ENCODE measurements around the gene LENG1.

LENG1 gene

DNA sequence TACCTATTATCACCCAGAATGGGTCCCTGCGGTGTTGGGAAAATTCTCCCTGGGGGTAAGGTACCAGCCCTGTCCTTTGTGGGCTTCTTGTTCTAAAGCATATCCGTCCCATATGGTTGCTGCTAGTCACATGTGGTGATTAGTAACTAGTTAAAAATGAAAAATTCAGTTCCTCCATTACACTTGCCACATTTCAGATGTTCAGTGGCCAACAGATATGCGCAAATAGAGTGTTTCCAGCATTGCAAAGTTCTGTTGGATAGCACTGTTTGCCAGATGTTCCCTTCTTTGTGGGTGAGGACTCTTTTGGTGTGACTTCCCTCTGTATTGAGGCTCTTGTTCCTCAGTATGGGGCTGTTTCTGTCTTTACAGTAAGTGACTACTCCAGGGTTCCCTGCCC, 18.2 kb downstream of the LENG1 start:
- H3K27me3 Mint-ChIP-seq = no peaks in the 10 kb centered on the region
- H3K4me3 Mint-ChIP-seq = no peak overlapping the region
- peaks cover 5% of the 10 kb centered on the region for H3K36me3 Mint-ChIP-seq
- H3K27ac Mint-ChIP-seq = no peak overlapping the region
- H3K9me3 Mint-ChIP-seq = no peaks in the 10 kb centered on the region
- peaks cover 47% of the 10 kb centered on the region for H3K4me1 Mint-ChIP-seq

GRCh38 chr19:54138489-54139256, 20.8 kb downstream of the LENG1 start:
- Mint-ChIP-seq H3K36me3 (no peaks in the 10 kb centered on the region), H3K4me3 (peak overlapping the region; percentile 90), H3K4me1 (peaks cover 48% of the 10 kb centered on the region), H3K9me3 (no peaks in the 10 kb centered on the region), H3K27me3 (no peaks in the 10 kb centered on the region), H3K27ac (peak overlapping the region; percentile 87)

DNA sequence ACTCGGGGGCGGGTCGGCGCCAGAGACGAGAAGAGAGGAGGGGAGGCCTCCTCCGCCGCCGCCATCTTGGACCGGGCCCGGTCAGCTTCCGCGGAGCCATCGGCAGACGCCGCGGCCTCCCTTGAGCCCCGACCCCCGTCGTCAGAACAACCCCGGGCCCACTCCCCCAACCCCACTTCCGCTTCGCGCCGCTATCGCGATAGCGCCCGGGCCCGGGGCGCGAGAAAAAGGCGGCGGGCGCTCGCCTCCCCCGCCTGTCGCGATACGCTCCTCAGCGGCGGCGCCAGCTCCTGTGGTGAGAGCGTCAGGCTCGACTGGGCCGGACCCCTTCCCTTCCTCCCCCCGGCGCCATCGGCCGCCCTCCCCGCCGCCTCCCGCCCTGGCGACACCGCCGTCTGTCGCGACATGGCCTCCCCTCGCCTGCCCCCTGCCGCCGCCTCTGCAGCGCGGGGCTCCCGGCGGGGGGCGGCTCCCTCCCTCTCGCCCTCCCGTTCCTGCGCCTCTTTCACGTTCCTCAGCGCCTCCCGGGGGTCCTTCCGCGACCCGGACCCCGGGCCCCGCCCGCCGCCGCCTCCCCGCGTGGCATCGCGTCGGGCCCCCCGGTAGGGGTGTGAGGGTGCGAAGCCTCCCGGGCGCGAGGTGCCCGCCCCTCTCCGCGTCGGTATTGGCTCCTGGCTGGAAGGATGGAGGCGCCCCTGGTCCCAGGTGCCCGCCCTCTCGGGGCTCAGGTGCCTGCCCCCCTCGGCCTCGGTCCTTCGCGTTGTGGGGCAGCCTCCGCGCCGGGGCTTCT, 21.6 kb downstream of the LENG1 start, which contains the start of gene CNOT3:
Gene CNOT3, plus strand, starts transcription at position 64 of the 790 bp plus-strand sequence. CDS start 5,217 bp downstream, outside the sequence.
- no peaks in the 10 kb centered on the region for H3K27me3 Mint-ChIP-seq
- peak within 1 kb of the TSS; percentile 90 for H3K4me3 Mint-ChIP-seq
- H3K27ac Mint-ChIP-seq = peak within 1 kb of the TSS; percentile 88
- peaks cover 48% of the 10 kb centered on the region for H3K4me1 Mint-ChIP-seq
- H3K36me3 Mint-ChIP-seq = no peaks in the 10 kb centered on the region
- H3K9me3 Mint-ChIP-seq = no peaks in the 10 kb centered on the region

GRCh38 chr19:54136864-54137698, 22.4 kb downstream of the LENG1 start:
- Mint-ChIP-seq H3K27ac (peak overlapping the region; percentile 88), H3K27me3 (no peaks in the 10 kb centered on the region), H3K36me3 (no peaks in the 10 kb centered on the region), H3K9me3 (no peaks in the 10 kb centered on the region), H3K4me1 (peaks cover 42% of the 10 kb centered on the region), H3K4me3 (peak overlapping the region; percentile 90)

GRCh38 chr19:54136086-54136863, 23.2 kb downstream of the LENG1 start:
- peak overlapping the region; percentile 83 for H3K27ac Mint-ChIP-seq
- peak overlapping the region; percentile 90 for H3K4me3 Mint-ChIP-seq
- no peaks in the 10 kb centered on the region for H3K27me3 Mint-ChIP-seq
- peaks cover 35% of the 10 kb centered on the region for H3K4me1 Mint-ChIP-seq
- H3K9me3 Mint-ChIP-seq = no peaks in the 10 kb centered on the region
- H3K36me3 Mint-ChIP-seq = no peaks in the 10 kb centered on the region

DNA sequence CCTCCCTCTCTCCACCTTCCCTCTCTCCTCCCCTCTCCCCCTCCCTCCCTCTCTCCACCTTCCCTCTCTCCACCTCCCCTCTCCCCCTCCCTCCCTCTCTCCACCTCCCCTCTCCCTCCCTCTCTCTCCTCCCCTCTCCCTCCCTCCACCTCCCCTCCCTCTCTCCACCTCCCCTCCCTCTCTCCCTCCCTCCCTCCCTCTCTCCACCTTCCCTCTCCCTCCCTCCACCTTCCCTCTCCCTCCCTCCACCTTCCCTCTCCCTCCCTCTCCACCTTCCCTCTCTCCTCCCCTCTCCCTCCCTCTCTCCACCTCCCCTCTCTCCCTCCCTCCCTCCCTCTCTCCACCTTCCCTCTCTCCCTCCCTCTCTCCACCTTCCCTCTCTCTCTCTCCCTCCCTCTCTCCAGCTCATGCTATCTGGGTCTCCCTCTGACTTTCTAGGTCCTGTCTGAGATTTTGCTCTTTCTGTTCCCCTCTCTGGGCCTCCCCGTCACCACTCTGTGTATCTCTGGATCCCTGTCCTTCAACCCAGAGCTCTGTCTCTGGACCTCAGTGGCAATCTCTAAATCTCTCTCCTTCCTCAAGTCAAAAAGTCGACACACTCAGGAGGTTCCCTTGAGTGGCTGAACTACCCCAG, 25.4 kb downstream of the LENG1 start:
- H3K4me1 Mint-ChIP-seq = peaks cover 18% of the 10 kb centered on the region
- no peaks in the 10 kb centered on the region for H3K27me3 Mint-ChIP-seq
- no peak overlapping the region for H3K4me3 Mint-ChIP-seq
- no peaks in the 10 kb centered on the region for H3K36me3 Mint-ChIP-seq
- no peak overlapping the region for H3K27ac Mint-ChIP-seq
- no peaks in the 10 kb centered on the region for H3K9me3 Mint-ChIP-seq

GRCh38 chr19:54133312-54133956, 26.1 kb downstream of the LENG1 start:
- Mint-ChIP-seq H3K36me3 (no peaks in the 10 kb centered on the region), H3K27me3 (no peaks in the 10 kb centered on the region), H3K4me3 (no peak overlapping the region), H3K27ac (no peak overlapping the region), H3K4me1 (peaks cover 13% of the 10 kb centered on the region), H3K9me3 (no peaks in the 10 kb centered on the region)

DNA sequence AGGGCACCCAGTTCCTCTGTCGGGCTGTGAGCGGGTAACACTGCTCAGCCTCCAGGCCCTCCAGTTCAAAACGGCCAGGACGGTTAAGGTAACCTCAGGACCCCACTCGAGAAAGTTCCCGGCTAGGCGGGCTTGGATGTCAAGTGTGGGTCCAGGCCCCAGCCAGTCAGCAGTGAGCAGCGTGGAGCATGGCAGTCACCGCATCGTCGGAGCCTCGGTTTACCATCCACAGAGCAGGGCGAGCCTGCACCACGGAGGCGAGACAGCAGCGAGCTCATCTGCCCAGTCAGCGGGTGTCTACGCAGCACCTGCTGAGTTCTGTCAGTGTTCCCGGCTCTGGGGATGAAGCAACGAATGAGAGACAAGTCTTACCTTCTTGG, 29.9 kb downstream of the LENG1 start:
- Mint-ChIP-seq H3K9me3 (no peaks in the 10 kb centered on the region), H3K27ac (no peak overlapping the region), H3K4me3 (no peak overlapping the region), H3K4me1 (no peaks in the 10 kb centered on the region), H3K27me3 (no peaks in the 10 kb centered on the region), H3K36me3 (peaks cover 4% of the 10 kb centered on the region)

- H3K4me3 Mint-ChIP-seq = no peak overlapping the region
- H3K4me1 Mint-ChIP-seq = no peaks in the 10 kb centered on the region
- H3K36me3 Mint-ChIP-seq = peaks cover 4% of the 10 kb centered on the region
- no peaks in the 10 kb centered on the region for H3K9me3 Mint-ChIP-seq
- H3K27ac Mint-ChIP-seq = no peak overlapping the region
- no peaks in the 10 kb centered on the region for H3K27me3 Mint-ChIP-seq
Observed at GRCh38 chr19:54128796-54129616, 30.5 kb downstream of the LENG1 start.

GRCh38 chr19:54128441-54128725, 31.1 kb downstream of the LENG1 start:
- no peak overlapping the region for H3K27ac Mint-ChIP-seq
- no peak overlapping the region for H3K4me3 Mint-ChIP-seq
- no peaks in the 10 kb centered on the region for H3K4me1 Mint-ChIP-seq
- H3K27me3 Mint-ChIP-seq = no peaks in the 10 kb centered on the region
- peaks cover 4% of the 10 kb centered on the region for H3K36me3 Mint-ChIP-seq
- no peaks in the 10 kb centered on the region for H3K9me3 Mint-ChIP-seq

- Mint-ChIP-seq H3K9me3 (no peaks in the 10 kb centered on the region), H3K36me3 (peaks cover 4% of the 10 kb centered on the region), H3K27me3 (no peaks in the 10 kb centered on the region), H3K4me3 (no peak overlapping the region), H3K4me1 (no peaks in the 10 kb centered on the region), H3K27ac (no peak overlapping the region)
Observed at GRCh38 chr19:54127688-54128440, 31.7 kb downstream of the LENG1 start.

GRCh38 chr19:54125713-54126112, 33.8 kb downstream of the LENG1 start:
- H3K27me3 Mint-ChIP-seq = no peaks in the 10 kb centered on the region
- no peak overlapping the region for H3K27ac Mint-ChIP-seq
- H3K4me3 Mint-ChIP-seq = no peak overlapping the region
- H3K4me1 Mint-ChIP-seq = no peaks in the 10 kb centered on the region
- H3K36me3 Mint-ChIP-seq = peaks cover 9% of the 10 kb centered on the region
- H3K9me3 Mint-ChIP-seq = no peaks in the 10 kb centered on the region

DNA sequence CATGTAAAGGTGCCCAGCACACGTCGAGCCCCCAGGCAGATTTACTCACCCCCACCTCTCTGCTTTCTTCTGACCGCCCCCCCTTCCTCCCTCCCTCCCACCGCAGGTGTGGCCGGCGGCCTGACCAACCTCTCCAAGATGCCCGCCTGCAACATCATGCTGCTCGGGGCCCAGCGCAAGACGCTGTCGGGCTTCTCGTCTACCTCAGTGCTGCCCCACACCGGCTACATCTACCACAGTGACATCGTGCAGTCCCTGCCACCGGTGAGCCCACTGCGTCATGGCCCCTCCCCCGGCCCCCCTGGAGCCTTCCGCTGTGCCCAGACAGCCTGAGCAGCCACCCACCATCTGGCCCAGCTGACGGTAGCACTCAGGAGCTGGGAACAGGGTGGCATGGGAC, 35.1 kb downstream of the LENG1 start:
- no peaks in the 10 kb centered on the region for H3K4me1 Mint-ChIP-seq
- H3K4me3 Mint-ChIP-seq = no peak overlapping the region
- no peaks in the 10 kb centered on the region for H3K27me3 Mint-ChIP-seq
- peaks cover 11% of the 10 kb centered on the region for H3K36me3 Mint-ChIP-seq
- no peak overlapping the region for H3K27ac Mint-ChIP-seq
- no peaks in the 10 kb centered on the region for H3K9me3 Mint-ChIP-seq
